Stimulated activated CD8-positive, alpha-beta memory T cell treated with anti-CD3 and anti-CD28 coated beads, Interleukin-15, amount 100 ng/mL, for 48 hours (primary cell): ENCODE measurements around the gene HSPH1.
"Not testable (repeated sequence)": the region's sequence is repeated elsewhere in the genome, so short reads cannot be mapped to it uniquely, and the experiment has no call there.

Experiments used
- DNase-seq, 2 donors: peaks; one replicate each; pipeline ENCODE4 v3.0.0-alpha.2; 2020; ENCODE audit warnings: low read depth in 2 of 2

HSPH1 gene

DNA sequence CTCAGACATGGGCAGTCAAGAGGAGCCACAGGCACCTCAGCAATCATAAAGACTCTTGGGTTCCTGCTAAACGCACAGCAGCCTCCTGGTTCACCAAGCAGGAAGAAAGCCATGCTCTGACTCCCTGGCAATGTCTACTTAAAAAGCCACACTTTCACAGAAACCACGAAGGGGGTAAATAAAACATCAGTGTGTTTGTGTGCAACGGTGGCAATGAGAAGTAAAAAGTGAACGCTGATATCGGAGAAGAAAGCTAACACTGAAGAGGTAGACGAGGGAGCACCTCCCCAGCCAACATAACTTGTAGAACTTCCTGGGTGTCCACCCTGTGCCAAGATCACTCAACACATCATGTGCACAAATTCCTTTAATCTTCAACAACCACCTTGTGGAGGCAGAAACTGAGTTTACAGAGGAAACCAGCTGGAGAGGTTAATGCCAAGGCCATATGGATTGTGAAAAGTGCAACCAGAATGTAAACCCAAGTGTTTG is 30.2 kb downstream of the HSPH1 start:
- no peak for DNase-seq

DNA sequence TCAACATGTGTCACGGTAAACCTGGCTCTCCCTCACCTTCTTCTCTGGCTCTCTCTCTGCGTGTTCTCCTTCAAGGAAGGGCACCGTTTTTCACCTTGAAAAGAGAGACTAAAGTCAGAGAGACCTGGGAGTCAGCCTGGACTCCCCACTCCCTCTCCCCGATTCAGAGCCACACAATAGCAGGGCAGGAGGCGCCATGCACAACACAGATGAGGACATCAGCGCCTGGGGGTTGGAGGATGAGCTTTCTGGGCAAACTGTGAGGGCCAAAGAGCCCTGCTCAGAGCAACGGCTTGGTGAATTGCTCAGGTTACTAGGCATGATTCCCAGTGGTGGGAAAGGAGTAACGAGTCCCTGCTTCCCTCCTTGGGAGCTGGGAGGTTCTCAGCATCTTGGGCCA is 32.3 kb downstream of the HSPH1 start:
- DNase-seq = no peak

DNA sequence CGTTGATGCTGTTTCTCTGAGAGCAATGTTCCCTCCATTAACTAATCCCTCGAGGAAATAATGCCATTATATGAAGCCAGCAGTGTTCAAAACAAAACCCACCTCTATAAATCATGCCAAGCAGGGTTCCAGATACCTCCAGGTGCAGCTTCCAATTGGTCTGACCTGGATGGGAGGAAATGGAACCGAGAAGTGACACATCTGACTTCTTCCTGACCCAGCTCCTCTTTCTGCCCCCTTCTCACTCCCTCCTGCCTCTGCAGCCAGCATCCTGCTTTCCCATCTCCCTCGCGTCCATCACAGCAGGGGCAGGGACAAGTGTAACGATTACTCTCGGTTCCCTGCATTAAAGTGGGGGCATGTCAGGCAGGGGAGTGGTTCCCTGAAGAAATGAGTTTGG is 37.5 kb downstream of the HSPH1 start:
- no peak for DNase-seq

DNA sequence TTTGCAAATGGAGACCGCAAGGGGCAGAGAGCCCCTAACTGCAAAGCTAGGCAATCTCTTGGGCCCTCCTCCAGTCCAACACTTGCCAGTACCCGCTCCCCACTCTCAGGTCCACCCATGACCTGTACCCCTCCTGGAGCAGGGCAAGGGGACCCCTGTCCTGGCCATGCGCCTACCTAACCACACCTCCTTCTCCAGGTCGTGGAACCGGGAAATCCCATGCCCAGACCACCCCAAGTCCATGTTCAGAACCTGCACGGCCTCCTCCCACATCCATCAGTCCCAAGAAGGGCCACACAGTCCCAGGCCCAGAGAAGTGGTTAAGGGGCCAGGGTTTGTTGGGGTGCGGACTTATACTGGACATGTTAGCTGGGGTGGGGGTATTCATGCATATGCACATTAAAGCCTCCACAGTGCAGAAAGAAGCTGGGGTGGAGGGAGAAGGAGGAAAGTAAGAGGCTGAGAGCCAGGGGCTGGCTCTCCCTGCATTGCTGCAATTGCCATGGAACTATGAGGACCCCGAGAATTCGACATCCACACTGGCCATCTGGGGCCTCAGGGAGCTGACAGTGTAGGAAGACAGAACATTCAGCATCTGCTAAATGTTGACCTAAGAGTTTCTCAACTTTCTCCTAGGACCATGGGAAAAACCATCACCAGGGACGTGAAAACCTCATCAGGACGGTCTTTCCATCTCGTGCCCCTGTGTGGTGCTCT is 39.0 kb downstream of the HSPH1 start:
- no peak for DNase-seq

DNA sequence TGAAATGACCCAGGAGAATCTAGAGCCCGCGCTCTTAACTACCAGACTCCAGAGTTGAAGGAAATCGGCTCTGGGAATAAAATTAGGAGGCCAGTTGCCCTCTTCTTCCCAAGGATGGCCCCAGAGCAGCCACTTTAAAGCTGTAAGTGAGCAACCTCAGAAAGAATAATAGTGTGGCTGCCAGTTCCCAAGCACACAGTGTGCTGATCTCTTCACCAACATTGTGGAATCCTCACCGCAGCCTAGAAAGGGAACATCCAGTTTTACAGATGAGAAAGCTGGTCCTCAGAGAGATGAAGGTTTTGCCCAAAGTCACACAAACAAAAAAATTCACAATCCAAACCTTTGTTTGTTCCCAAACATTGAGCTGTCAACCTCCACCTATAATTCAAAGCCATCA is 39.6 kb downstream of the HSPH1 start:
- no peak for DNase-seq

DNA sequence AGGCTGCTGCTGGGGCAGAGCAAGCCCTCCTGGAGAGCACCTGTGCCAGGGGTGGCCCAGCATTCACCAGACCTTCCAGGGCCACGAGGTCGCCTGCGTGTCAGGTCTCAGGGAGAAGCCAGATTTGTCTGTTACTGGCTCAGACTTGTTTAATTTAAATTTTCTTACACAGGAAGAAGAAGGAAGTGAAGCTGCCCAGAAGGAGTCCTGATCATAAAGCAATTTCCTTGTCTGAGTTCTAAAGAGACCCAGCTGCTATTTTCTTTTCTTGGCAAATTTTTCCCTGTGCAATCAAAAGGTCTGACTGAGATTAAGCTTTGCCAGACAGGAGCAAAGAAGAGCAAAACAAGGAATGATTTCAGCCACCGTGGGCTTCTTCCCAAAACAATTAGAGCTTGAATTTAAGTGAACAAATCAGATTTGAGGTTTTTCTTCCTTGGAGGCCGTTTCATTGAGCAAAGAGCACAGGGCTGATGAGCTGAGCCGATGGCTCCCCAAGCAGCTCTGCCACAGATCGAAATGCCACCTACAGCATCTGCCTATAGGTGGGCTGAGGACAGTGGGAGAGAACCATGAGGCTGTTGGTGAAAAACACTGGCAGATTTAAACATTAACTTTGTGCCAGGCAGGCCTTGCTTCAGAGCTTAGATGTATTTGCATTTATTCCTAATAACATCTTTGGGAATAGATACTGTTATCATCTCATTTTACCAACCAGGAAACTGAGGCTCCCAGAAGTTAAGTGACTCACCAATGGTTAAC is 40.1 kb downstream of the HSPH1 start:
- no peak for DNase-seq

DNA sequence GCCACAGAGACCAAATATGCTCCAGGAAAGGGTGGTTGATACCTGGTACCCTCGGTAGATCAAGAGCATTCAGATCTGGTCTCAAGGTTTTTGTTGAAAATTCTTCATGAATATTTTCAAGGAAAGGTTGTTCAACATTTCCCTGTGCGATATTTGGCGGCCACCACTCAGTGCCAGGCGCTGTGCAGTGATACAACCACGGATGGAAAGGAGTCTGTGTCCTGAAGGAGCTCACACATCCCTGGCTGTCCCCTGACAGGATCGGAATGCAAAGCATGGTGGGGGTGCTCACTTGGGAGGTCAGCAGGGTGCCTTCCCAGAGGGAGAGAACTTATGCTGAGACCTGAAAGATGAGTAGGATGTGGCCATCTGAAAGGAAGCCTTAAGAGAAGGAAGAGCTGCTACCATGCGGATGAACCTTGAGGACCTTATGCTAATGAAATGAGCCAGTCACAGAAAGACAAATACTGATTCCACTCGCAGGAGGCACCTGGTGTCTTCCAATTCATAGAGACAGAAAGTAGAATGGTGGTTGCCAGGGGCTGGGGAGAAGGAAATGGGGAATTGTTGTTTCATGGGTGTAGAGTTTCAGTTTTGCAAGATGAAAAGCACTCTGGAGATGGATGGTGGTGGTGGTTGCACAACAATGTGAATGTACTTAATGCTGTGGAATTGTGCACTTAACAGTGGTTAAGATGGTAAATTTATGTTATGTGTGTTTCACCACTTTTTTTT is 41.6 kb downstream of the HSPH1 start:
- no peak for DNase-seq

DNA sequence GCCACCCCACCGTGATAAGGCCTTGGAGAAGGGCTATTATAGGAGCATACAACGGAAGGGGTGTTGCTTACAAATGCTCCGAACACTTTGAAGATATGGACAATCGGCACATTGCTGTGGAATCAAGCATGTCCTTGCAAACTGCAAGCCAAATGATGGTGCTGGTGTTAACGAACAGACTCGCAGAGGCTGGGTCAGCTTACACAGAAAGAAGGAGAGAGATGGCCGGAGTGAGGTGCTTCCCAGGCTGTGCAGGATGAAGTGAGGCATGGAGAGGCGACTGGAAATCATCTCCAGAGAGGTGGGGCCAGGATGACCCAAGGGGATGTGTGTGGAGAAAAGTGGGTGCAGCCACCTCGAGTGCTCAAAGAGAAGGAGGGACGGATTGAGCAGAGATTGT is 42.2 kb downstream of the HSPH1 start:
- DNase-seq = no peak

DNA sequence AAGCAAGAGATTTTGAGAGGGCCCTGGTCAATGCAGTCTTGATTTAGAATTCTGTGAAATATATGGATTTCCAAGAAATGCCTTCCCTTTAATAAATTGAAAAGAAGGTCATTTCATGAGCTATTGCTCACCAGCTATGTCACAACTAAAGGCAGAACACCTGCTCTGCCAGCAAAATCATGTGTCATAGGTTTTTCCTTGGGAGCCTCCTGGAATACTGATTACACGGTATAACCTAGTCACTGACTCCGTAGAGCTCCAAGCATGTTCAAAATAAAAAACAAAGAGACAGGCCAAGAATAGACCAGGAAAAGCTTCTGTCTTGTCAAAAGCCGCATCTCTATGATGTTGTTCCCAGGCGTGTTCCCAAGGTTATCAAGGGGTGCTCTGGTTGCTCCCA is 45.5 kb downstream of the HSPH1 start:
- no peak for DNase-seq

DNA sequence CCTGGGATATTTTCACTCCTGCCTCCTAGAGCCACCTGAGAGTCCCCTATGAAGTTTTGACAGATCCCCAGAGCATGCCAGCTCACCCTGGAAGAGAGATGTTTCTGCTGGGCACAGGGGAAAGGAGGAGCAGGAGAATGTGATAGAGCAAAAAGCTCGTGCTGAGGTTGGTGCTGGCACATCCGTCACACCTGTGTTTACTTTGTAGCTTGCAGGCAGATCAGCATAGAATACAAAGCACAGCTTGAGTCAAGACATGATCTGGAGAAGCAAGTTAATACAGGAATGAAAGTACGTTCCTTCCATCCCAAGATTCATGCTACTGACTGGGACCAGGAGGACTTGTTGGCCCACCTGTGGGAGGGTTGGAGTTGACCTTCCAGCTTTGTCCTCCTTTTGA is 46.1 kb downstream of the HSPH1 start:
- DNase-seq = no peak

DNA sequence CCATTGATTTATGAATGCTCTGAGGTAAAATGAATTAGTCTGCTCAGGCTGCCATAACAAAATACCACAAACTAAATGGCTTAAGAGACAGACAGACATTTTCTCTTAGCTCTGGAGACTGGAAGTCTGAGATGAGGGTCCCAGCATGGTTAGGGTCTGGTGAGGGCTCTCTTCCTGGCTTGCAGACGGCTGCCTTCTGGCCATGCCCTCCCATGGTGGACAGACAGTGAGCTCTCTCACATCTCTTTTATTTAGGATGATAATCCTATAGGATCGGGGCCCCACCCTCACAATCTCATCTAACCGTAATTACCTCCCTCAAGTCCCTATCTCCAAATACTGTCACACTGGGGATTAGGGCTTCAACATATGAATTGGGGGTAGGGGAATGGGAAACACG is 47.1 kb downstream of the HSPH1 start:
- DNase-seq = no peak

DNA sequence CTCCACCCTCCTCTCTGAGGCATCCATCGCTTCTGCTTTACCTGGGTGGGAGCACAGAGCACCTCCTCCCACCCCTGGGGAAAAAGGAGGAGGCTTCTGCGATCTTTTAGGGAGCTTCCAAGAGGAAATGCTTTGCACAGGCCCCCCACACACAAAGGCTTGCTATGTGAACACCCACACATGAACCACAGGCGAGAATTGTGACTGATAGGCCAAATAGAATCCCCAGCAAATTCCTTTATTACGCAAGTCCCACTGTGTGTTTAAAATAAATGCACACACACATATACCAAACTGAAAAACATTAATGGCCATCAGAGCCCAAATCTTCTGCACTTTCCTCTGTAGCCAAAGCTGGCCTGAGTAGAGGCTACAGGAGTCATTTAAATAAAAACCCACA is 50.6 kb downstream of the HSPH1 start:
- DNase-seq = no peak

DNA sequence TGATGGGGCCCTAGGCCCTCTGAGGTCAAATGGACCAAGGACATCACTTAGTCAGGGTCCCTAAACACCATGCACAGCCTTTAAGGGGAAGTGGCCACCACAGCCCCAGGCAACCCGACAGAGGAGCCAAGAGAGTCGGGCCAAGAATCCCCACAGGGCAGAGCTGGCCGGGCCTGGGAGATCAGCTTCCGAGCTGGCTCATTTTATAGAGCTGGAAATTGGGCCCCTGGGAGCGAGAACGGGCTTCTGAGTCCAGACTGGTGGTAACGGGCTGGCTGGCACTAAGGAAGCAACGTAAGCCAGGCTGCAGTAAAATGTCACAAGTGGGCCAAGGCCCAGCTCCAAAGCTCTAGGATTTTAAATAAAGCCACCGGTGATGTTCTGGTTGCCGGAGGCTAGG is 51.1 kb downstream of the HSPH1 start:
- DNase-seq = no peak

DNA sequence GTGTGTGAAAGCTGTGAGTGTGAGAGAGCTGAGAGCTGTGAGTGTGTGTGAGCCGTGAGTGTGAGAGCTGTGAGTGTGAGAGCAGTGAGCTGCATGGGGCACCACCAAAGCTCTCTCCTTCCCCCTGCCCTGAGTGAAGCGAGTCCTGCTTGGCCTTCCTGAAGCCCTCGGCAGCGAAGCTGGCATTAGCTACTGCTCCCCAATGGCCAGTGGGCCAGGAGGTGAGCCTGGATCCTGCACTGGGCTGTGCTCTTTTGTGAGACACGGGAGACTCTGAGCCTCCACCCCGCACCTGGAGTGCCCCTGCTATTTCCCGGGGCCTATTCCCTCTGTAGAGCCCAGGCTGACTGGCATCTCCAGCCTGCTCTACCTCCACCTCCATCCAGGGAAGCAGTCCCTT is 51.5 kb downstream of the HSPH1 start:
- DNase-seq = no peak

DNA sequence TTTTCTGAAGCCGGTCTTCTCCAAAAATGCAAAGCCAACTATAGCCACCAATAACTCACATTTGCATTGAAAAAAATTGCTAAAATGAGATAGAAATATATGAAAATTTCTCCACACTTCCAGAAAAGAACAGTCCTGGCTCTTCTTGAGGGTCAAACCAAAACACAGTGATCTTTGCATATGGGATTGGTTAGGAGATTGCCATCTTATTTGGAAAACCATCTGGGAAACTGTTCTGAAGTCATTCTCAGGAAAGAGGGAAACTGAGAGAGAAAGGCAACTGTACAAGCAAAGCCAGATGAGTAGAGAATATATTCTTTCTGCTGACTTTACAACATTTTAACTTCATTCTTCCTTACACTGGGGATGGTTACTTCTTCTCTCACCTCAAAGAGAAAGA is 54.6 kb downstream of the HSPH1 start:
- no peak for DNase-seq

DNA sequence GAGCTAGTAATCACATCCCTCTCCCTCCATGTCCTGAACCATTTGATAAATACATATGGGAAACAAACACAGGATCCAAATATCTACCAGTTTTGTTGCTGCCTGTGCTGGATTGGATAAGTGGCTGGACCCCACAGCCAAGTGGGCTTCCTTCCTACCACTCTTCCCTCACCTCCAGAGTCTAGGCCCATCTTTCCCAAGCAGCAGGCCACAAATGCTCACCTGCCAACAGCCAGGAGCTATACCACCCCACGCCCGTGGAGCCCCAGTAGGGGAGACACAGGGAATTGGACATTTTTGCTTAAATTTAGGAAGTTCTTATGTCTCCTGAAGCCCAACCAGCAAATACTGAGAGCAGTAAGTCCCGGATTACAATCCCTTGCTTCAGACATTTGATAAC is 55.8 kb downstream of the HSPH1 start:
- no peak for DNase-seq

DNA sequence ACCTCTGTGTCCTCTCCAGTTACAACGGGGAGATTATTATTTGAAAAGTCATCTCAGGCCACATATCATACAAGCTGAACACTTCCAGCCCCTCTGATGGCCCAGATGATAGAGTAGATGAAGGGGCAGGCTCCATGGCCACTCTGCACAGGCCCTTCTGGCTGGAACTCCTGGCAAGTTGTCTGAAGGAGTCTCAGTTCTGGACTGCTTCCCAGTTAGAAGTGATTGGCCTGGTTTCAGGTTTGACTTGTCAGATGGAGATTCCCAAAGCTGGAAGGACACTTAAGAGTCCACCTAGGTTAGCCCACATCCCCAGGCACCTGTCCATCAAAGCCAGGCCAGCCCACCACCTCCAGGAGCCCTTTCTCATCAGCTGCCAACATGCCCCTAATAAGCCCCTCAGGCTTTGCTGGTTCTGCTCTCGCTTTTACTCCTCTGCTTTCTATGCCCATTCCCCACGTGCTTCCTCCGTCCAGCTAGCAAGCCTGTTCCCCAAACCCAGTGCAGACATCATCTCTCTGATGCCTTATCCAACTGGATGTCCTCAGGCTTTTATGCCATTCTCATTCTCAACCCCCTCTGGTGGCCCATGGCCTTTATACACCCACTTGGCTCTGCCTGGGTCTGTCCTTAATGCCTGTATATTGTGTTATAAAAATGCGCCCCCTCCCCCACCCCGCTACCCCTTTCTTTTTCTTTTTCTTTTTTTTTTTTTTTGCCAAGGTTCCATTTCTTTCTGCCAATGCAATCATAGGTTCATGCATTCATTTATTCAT is 56.5 kb downstream of the HSPH1 start:
- no peak for DNase-seq

DNA sequence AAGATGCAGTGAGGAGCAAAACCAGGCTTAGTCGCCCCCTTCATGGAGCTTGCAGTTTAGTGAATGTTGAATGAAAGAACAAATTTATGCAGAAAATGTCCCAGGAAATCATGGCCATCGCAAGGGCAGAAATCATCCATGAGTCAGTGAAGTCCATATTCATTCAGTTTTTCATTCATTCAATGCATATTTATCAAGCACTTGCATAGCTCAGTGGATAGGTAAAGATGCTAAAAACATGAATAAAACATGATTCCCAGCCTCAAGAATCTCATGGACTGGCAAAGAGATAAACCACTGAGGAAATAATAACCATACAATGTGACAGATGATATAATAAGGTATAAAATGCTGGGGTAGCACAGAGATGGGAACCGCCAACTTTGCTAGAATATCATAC is 58.8 kb downstream of the HSPH1 start:
- no peak for DNase-seq

DNA sequence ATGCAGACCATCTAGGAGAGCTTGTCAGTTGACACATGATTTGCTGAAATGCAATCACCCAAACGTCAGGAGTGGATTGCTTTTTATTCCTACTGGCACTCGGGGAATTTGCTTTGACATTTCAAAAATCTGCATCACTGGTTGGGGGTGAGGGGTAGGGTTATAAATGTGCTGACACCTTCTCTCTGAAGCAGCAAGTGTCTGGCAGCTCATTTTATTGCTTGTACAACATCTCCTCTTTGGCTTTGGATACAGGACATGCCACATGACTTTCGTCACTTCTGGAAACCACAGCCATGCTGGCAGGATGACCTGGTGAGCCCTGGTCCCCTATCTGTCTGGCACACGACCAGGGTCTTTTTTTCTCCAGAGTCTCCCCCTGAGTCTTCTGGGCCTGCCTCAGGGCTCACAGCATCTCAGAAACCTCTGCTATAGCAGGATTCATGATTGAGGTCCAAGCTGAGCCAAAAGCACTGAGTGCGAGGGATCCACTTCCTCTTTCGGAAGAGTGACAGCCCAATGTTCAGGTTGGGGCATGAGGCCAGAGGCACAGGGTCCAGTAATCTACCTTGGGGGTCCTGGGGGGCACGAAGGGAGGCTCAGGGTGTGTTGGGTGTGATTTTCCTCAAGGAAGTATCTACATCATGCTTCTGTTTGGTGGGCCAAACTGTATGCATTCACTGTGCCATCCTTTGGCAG is 60.1 kb downstream of the HSPH1 start:
- DNase-seq = no peak

DNA sequence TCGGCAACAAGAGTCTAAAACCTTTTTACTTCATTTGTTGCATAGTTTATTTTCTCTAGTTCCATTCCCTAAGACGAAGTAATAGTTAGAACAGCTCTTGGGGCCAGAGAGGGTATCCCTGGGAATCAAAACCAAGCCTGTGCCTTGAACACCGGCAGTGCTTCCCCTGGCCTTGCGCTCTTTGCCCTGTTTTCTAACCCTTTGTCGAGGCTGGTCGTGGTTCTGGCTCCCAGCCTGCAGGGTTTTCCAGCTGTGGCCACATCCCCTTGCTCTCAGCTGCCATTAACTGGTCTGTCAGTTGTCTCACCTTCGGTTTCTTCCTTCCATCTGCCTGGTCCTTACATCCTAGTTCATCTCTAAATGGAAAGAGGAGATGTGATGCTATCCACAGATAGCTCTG is 61.0 kb downstream of the HSPH1 start:
- no peak for DNase-seq

DNA sequence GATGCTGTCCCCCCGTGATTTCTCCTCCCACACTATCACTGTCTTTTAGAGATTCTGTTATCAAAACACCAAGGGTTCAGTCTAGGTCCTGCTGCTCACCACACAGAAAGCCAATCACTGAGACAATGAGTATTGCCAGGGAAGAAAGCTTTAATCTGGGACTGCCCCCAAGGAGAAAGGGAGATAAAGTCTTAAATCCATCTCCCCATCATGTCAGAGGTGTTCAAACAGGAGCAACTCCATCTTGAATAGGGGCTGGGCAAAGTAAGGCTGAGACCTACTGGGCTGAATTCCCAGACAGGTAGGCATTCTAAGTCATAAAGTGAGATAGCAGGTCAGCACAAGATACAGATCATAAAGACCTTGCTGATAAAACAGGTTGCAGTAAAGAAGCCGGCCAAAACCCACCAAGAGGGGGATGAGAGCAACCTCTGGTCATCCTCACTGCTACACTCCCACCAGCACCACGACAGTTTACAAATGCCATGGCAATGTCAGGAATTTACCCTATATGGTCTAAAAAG is 63.7 kb downstream of the HSPH1 start:
- DNase-seq = not testable (repeated sequence)
